ENCODE data around the gene MMP15.
"Not testable (repeated sequence)": the region's sequence is repeated elsewhere in the genome, so short reads cannot be mapped to it uniquely, and the experiment has no call there.

The MMP15 gene

GRCh38 chr16:58051821-58052603 lies 26.5 kb downstream of the MMP15 start:
- no peak for DNase-seq

GRCh38 chr16:58053682-58054005 lies 28.1 kb downstream of the MMP15 start:
- no peak for DNase-seq

DNA sequence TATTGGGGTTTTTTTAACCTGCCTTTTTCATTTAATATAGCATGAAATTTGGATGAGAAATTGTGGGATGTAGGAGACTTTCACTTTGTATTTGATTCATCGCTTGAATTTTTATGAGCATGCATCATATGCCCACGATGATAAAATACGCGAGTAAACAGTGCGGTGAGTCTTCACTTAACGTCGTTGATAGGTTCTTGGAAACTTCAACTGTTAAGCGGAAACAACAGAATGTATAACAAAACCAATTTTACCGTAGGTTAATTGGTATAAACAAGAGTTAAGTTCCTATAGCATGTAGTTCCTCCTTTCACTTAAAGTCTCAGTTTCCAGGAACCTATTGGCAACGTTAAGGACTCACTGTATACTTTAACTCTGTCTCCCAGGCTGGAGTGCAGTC lies 28.7 kb downstream of the MMP15 start:
- DNase-seq = no peak

DNA sequence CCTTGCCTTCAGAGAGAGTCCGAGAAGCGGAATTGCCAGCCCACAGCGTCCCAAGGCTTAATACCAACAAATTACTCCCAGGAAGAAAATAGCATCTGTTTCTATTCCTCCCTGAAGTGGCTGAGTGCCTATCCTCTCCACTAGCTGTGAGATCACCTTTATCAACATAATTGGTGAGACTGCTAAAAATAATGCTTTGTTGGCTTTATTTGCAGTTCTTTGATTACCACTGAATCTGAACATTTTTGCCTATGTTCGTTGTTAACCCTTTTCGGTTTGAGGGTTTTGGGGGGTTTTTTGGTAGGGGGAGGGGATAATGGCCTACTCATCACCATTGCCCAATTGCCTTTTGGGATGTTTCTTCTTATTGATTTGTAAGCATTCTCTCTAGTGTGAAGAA lies 31.0 kb downstream of the MMP15 start:
- no peak for DNase-seq

GRCh38 chr16:58057121-58057520 lies 31.6 kb downstream of the MMP15 start:
- DNase-seq = no peak

- no peak for DNase-seq
Measured at GRCh38 chr16:58057784-58058183, 32.2 kb downstream of the MMP15 start.

DNA sequence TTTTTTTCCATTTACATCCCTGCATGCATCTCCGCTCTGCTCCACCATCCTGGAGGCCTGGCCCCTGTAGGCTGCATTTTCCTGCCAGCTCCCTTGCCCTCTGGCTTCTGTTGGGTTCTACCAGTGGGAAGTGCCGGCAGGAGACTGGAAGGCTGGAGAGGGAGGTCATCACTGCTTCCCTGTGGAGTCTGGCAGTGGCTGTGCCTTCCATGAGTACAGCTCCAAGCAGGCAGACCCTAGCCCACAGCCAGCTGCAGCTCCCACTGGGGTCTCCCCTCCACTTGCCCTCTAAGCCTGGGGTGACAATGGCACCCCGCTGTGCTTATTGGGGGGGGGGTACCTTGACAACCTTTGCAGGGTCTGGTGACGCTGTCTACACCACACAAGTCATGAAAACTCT lies 37.3 kb downstream of the MMP15 start:
- no peak for DNase-seq

GRCh38 chr16:58063377-58064076 lies 38.0 kb downstream of the MMP15 start:
- DNase-seq = no peak

- DNase-seq = no peak
Measured at GRCh38 chr16:58070585-58070984, 45.0 kb downstream of the MMP15 start.

DNA sequence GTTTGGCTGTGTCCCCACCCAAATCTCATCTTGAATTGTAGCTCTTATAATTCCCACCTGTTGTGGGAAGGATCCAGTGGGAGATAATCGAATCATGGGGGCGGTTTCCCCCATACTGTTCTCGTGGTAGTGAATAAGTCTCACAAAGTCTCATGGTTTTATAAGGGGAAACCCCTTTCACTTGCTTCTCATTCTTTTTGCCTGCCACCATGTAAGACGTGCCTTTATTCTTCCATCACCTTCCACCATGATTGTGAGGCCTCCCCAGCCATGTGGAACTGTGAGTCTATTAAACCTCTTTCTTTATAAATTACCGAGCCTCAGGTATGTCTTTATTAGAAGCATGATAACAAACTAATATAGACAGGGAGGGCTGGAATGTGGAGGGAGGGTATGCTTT lies 46.6 kb downstream of the MMP15 start:
- DNase-seq = not testable (repeated sequence)

DNA sequence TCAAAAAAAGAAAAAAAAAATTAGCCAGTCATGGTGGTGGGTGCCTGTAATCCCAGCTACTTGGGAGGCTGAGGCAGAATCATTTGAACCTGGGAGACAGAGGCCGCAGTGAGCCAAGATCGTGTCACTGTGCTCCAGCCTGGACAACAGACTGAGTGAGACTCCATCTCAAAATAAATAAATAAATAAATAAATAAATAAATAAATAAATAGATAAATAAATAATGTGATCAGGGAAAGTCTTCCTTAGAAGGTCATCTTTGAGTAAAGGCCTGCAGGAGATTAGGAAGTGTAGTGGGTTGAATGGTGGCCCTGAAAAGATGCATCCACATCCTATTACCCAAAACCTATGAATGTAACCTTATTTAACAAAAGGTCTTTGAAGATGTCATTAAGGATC lies 47.5 kb downstream of the MMP15 start:
- DNase-seq = not testable (repeated sequence)

GRCh38 chr16:58074657-58075056 lies 49.1 kb downstream of the MMP15 start:
- no peak for DNase-seq

DNA sequence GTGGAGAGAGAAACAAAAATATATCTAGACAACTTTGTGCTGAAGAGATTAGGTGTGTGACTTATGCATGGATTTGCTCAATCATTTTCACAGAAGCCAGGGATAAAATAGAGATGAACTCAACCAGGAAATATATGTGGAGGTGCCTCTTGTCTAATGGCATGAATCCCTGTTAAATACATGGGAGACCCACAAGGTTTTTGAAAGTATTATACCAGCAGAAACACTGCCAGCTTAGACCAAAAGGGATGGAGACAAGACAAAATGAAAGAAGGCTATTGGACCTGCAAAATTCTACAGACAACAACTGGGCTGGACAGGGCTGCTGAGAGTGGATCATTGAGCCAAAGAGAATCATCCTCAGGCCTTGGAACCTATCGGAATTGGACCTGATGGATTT lies 51.0 kb downstream of the MMP15 start:
- DNase-seq = no peak

- no peak for DNase-seq
Measured at GRCh38 chr16:58077796-58078195, 52.2 kb downstream of the MMP15 start.

DNA sequence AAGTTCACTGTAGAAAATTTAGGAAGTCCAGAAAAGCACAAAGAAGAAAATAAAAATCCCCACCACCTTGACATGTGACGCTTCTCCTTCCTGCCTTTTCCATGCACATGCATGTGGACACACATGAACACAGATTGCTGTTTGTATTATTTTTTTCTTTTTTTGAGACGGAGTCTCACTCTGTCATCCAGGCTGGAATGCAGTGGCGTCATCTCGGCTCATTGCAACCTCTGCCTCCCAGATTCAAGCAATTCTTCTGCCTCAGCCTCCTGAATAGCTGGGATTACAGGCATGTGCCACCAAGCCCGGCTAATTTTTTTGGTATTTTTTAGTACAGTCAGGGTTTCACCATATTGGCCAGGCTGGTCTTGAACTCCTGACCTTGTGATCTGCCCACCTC lies 55.1 kb downstream of the MMP15 start:
- DNase-seq = not testable (repeated sequence)

DNA sequence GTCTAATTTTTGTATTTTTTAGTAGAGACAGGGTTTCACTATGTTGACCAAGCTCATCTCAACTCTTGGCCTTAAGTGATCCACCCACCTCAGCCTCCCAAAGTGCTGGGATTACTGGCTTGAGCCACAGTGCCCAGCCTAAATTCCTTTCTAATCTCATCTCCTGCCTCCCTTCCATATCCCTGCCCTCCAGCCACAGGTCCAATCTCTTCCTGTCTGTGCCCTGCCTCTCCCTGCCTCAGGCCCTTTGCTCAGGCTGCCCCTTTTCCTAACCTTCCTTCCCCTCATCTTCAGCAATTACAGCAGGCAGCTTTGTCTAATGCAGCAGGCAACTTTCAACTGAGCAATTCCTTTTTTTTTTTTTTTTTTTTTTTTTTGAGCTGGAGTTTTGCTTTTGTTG lies 56.8 kb downstream of the MMP15 start:
- DNase-seq = no peak

DNA sequence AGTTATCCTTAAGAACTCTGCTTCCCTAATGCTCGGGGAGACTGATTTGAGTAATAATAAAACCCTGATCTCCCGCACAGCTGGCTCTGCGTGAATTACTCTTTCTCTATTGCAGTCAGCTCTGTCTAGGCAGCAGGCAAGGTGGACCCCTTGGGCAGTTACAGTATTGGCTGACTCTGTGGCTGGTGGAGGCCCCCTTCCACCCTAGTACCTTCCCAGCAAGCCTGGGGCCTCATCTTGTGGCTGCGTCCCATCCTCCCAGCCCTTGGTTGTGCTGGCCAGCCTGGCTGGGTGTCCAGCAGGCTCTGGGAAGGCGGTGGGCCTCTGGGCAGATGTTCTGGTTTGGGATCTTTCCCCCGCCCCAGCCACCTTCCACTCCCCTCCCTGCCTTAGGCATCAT lies 59.1 kb downstream of the MMP15 start:
- no peak for DNase-seq

- DNase-seq = no peak
Measured at GRCh38 chr16:58085171-58085570, 59.6 kb downstream of the MMP15 start.

DNA sequence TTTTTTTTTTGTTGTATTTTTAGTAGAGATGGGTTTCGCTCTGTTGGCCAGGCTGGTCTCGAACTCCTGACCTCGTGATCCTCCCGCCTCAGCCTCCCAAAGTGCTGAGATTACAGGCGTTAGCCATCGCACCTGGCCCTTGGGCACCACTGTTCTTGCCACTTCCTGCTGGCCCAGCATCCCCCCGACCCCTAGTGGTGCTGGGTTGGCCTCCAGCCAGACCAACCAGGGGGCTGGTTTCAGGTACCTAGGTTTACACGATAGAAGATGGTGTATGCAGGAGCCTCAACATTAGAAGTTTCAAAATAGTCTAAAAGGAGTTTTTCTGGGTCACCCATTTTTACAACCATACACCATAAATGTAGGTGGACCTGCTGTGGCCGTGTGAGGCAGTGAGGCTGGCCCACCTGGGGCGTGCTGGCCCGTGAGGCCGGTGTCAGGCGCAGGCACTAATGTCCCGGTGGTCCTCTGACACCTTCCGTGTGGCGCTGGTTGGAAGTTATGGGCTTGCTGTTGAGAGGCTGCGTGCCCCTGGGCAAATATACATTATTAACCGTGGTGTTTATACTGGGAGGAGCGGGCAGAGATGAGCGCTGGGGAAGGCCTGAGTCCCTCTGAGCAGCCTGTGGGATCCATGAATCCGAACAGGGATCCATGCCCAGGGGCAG lies 60.2 kb downstream of the MMP15 start:
- no peak for DNase-seq

DNA sequence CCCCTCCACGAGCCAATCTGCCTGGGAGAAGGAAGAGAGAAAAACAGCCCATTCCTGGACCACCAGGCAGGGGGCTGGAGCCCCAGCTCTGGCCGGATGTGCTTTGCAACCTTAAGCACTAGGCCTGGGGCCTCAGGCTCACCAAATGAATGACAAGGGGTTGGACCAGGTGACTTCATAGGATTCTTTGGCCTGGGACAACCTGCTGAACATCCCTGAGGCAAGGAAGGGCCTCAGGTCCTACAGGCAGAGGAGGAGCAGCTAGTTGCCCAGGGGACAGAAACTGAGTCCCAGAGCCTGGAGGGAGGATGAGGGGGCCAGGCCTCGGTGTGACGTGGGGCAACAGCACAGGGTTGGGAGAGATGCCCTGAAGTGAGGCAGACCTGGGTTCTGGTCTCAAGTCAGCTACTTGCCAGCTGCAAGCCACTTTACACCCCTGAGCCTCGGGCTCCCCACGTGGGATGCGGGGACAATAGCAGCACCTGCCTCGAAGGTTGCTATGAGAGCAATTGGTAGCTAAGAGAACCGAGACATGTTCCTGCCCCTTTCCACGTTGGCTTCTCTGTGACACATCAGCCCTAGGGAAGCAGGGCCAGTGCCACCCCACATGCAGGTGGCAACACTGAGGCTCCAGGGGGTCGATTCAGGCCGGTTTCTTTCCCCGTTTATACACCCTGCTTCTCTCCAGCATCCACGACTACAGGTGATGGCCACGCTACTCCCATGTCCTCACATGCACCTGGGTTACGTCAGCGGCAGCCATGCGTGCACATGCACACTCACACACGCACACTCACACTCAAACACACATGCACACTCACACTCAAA lies 61.0 kb downstream of the MMP15 start:
- no peak for DNase-seq

DNA sequence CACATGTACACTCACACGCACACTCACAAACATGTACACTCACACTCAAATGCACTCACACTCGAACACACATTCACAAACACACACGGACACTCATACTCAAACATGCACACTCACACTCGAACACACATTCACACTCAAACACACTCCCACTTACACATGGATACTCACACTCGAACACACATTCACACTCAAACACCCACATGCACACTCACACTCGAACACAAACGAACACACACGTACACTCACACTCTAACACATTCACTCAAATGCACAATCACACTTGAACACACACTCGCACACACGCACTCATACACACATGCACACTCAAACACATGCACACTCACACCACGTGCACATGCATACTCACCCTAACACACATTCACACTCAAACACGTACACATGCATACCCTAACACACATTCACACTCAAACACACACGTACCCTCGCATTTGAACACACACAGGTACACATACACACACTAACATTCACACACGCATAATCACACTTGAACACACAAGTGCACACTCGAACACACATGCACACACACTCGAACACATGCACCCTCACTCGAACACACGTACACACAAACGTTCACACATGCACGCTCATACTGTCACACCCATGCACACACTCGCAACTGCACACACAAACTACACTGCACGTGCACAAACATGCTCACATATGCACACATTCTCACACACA lies 61.8 kb downstream of the MMP15 start:
- DNase-seq = no peak

DNA sequence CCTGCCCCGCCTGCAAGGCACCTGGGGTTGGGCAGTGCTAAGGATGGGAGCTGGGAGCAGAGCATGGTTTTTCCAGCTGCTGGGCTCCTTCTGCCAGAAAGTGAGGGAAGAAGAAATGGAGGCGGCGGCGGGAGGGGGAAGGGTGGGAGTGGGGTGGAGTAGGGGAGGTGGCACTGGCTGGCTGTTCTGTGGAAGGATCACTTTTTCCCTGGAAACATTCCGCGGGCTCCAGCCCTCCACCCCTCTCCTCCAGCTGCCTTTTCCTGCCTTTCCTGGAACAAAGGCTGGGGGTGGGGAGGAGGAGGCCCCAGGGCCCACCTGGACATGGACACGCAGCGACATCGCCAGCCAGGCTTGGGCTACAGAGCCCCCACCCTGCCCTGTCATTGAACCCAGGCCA lies 62.5 kb downstream of the MMP15 start:
- DNase-seq = no peak

DNA sequence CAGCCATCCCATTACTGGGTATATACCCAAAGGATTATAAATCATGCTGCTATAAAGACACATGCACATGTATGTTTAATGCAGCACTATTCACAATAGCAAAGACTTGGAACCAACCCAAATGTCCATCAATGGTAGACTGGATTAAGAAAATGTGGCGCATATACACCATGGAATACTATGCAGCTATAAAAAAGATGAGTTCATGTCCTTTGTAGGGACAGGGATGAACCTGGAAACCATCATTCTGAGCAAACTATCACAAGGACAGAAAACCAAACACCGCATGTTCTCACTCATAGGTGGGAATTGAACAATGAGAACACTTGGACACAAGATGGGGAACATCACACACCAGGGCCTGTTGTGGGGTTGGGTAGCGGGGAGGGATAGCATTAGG lies 64.8 kb downstream of the MMP15 start:
- DNase-seq = not testable (repeated sequence)
